GM20431 (cell line): Measurements from ENCODE around the gene SYNRG.

Source experiments
- in situ Hi-C: fragments of 300-500 bp; cut with MseI, MboI; formaldehyde crosslinking; loops from one replicate; pipeline ENCODE4 v1.15.0; 2020; ENCODE audit warnings: low sequenced_read_pairs; ENCODE audit not compliant: unreplicated experiment

SYNRG gene

DNA sequence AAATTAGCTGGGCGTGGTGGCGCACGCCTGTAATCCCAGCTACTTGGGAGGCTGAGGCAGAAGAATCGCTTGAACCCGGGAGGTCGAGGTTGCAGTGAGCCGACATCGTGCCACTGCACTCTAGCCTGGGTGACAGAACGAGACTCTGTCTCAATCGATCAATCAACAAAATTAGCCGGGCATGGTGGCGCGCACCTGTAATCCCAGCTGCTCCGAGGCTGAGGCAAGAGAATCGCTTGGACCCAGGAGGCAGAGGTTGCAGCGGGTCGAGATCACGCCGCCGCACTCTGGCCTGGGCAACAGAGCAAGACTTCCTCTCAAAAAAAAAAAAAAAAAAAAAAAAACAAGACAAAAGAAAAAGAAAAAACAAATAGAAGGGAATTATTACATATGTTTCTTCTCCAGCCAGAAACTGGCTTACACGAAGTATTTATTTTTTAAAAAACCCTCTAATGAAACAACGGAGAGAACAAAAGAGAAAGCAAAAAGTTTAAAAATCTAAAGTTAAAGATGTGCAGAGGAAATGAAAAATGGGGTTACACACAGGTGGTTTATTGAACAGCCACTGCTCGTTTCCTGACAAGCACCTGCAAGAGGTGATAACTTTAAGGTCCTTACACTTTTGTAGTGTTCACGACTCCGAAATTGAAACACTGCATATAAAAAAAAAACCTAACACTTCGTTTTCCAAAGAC, 1.4 kb downstream of the SYNRG start:
- in situ Hi-C loops, result no loop called here

DNA sequence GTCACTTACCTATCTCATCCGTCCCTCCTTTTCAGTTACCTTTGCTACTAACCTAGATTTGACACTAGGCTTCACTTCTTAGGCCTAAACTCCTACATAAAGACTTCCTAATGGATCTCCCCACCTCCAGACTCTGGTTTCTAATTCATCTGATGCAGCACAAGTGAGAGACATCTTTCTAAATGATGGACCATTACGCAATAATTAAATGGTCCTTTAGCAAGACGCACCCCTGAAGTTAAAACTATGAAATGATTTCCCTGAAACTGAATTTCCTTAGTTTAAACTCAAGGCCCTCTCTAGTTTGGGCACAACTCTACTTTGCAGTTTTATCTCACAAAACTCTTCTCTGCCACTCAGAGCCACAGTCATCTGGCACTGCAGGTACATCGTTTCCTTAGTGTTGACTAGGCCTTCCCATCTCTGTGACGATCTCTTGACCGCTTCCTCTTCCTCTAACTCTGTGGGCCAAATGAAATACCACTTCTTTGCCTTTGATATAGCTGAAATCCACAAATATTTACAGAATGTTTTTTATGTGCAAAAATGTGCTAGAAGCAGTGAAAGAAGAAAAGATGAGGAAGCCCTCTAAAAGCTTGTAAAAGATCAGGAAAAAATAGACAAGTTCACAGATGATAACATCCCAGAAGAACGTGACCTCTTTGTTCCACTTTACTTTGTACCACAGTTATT, 3.3 kb downstream of the SYNRG start:
- in situ Hi-C loops, result no loop called here

DNA sequence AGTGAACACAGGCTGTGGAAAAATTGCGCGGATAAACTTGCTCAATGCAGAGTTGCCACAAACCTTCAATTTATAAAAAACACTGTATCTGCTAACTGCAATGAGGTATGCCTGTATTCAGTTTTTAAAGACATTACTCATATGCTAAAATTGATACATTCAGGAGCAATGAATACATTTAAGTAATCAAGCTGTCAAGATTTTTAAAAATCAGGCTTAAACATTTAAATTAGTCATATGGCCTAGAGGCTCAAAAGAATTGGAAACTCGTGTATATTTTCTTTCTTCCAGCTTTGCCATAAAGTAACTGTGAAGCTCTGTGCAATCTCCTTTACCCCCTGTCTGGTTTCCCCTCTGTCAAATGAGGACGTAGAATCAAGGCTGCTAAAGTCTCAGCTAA, 4.1 kb downstream of the SYNRG start:
- in situ Hi-C loops, result no loop called here

DNA sequence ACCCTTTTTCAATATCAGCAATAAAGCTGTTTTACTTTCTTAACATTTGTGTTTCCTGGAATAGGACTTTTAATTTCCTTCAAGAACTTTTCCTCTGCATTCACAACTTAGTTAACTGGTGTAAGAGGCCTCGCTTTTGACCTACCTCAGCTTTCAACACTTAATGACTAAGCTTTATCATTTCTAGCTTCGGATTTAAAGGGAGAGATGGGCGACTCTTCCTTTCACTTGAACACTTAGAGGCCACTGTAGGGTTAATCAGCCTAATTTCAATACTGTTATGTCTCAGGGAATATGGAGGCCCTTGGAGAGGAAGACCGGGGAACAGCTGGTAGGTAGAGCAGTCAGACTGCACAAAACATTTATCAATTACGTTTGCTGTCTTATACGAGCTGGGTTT, 4.7 kb downstream of the SYNRG start:
- in situ Hi-C loops, result no loop called here

DNA sequence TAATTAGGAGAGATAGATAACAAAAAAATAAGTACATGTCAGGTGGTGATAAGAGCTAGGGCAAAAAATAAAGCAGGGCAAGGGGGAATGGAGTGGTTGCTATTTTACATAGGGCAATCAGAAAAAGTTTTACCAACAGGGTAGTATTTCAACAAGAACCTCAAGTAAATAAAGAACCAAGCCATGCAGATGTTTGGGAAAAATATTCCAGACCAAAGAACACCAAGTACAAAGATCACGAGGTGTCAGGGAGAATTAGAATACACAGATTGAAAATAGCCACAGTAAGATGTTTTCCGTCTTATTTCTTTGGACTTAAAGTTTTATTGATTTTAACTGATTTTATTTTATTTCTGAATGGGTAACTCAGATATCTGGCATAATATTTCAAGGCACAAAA, 11.1 kb downstream of the SYNRG start:
- in situ Hi-C loops, result no loop called here

DNA sequence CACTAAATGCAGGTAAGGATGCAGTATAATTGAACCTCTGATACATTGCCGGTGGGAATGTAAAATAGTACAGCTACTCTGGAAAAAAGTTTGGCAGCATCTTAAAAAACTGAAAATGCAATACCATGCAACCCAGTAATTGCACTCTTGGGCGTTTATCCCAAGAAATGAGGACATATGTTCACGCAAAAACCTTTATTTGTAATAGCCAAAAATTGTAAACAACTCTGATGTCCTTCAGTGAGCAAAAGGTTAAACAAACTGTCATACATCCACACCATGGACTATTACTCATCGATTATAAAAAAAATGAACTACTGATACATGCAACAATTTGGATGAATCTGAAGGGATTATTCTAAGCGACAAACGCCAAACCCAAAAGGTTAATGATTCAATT, 16.9 kb downstream of the SYNRG start:
- in situ Hi-C loops, result no loop called here

DNA sequence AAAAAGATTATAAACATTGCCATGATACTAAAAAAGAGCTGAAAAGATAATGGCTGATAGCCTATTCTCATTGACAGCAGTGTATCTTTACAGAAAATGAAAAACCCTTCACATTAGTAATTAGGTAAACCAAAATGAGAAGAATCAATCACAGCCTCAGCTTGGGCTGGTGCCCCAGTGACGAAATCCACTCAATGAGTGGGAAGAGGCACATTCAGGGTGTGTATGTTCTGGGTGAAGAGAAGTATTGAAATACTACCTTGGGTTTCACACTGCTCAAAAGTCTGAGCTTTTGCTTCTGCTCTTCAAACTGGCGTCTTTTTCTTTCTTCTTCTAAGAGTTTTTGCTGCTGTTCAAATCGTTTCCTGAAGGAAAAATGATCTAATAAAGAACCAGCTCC, 24.2 kb downstream of the SYNRG start:
- in situ Hi-C loops, result no loop called here

DNA sequence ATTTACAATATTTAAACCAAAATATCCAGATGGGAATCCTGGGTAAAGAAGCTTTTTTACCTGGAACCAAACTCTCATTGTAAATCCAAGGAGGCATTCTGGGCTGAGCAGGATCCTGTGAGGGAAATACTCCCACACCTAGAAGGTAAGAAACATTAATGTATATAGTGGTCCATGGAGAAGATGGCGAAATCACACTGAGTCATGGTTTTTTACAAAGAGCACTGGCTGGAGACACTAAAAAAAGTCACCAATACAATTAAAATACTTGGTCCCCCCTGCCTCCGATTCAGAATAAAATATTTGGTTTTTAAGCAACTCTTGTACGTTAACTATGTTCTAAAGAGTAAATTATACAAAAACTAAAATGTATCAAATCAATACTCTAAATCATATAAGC, 32.9 kb downstream of the SYNRG start:
- in situ Hi-C loops, result no loop called here

DNA sequence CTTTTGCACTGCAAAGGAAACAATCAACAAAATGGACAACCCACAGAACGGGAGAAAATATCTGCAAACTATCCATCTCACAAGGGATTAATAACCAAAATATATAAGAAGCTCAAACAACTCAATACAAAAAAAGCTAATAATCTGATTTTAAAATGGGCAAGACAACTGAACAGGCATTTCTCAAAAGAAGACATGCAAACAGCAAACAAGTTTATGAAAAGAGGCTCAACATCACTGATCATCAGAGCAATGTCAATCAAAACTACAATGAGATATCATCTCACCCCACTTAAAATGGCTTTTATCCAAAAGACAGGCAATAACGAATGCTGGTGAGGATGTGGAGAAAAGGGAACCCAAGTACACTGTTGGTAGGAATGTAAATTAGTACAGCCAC, 34.8 kb downstream of the SYNRG start:
- in situ Hi-C loops, result no loop called here

DNA sequence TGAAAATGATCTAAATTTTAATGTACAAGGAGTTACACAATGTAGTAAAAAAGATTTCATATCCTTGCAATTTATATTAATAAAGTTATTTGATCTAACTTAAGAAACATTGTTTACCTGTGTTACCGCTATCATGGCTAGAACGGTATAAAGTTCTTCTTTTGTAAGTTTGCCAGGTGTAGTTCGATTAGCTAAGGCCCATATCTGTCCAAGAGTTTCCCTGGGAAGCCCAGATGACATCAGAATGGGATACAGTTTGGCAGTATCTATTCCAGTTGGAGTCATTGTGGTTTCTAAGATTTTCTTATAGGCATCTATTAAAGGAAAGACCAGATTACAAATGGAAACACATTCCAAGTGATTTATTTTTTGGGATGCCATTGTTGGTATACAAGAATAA, 37.5 kb downstream of the SYNRG start:
- in situ Hi-C loops, result no loop called here

DNA sequence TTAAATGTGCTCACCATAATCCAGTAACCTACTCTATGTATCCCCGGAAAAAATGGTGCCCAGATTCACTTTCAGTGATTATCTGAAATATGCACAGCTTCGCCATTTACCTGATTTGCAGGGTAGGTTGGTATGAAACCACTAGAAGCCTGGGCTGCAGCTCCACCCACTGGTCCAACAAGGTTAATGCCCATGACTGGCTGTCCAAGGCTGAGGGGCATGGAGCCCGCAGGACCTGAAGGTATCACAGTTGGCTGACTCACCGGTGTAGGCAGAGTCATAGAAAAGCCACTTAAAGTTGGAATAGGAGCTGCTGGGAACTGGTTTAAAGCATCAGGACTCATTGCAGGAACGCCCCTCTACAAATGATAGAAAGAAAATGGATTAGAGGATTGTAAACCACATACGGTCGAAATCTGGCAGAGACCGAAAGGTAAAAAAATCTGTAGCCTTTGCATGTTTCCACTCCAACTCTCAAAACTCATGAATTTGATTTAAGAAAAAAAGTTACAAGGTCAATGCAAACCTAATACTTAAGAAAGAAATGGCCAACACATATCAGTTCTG, 38.6 kb downstream of the SYNRG start:
- in situ Hi-C loops, result no loop called here

DNA sequence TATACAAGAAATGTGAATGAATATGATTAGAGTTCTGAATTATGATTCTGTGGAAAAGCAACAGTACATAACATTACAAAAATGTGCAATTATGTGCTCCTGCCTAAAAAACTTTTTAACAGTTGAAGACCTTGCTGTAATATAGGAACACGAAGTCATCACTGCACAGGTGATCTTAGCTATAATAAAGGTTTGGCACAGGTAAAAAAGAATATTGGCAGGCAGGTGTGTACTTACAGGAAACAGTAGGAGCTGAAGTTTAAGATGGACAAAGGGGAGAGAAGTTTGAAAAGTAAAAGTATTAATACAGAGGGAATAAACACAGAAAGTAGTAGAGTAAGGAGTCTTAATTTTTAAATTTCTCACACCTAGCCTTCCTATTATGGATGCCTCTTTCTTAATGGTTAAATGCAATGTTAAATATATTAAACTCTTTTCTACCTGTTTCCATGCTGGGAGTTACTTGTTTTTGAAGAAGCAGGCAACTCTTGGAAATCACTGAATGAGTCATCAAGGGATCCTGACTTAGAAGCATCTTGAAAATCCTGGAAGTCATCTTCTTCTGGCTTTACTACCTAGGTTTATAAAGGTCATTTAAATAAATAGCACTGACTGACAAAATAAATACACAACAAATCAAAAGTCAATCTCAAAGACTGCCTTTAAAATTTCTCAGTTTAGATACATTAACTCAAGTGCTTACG, 40.7 kb downstream of the SYNRG start:
- in situ Hi-C loops, result no loop called here

DNA sequence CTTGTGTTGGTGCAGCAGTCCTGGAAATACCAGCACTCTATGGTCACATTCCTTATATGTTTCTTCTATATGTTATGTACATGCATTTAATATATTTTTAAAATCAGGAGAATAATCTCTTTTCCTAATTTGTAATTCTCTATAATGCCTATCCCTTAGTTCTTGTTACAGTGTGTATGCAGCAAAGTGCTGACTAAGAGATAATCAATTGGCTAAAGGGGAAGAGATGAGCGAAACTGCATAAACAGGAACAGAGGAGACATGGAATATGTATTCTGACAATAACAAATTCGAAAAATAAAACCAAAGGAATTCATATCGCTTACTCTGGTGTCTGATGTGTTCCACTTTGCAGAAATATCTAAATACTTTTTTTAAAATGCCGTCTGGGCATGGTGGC, 41.7 kb downstream of the SYNRG start:
- in situ Hi-C loops, result no loop called here

DNA sequence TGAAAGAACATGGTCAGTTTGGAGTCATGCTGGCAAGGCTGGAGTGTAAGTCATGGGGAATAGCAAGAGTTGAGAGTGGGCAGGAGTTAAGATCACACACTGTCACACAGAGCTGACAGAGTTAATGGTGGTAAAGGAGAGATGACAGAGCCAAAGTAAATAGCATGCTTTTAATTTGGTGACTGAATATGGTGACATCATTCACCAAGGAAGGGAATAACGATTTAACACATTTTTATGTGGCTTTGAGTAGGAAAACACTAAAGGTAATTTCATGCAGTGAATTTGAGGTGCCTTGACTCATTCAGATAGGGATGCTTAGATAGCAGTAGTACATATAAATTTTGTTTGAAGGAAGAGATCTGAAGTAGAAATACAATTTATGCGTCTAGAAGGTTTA, 42.1 kb downstream of the SYNRG start:
- in situ Hi-C loops, result no loop called here

DNA sequence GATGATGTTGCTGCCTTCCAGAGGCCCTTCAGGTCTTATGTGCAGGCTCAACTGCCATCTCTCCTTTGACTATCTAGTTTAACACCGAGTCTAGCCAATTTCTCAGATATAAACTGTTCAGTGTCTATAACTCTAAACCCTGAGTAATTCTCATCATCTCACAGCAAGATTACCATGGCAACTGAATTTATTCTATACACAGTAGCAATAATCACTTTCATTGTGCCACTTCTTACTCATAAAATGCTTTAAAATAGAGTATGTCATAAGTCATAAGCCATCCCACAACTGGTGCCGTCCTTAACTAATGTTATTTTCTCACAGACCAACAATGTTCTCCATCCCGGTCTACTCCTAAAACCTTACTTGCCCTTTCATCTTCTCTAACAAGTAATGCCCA, 45.0 kb downstream of the SYNRG start:
- in situ Hi-C loops, result no loop called here

DNA sequence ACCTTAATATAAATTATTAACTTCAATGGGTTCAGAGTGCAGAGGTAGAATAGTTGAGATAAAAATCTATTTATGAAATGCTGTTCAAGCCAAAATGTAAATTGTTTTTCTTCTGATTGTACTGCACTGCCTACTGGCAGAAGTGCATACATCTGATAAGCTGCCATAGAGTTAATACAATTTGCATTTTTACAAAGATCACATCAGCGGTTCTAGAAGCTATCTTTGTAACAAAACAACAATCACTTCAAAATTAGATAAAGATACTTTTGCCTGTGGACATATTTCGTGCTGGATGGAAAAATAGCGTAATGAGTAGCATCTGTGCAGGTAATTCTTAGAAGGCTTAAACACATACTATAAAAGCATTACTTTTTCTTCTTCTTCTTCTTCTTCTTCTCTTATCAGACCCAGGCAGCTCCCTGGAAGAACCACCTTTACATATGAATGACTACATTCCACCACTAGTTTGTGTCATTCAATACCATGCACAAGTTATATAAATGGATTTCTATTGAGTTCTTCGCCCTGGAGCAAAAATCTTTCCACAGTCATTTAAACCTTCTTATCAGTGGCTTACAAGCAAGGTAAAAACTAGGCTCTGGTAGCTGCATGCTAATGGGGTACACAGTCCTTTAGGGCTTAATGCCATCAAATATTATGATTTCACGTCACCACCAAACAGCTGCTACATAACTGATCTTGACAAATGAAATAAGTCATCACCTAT, 47.0 kb downstream of the SYNRG start:
- in situ Hi-C loops, result no loop called here

DNA sequence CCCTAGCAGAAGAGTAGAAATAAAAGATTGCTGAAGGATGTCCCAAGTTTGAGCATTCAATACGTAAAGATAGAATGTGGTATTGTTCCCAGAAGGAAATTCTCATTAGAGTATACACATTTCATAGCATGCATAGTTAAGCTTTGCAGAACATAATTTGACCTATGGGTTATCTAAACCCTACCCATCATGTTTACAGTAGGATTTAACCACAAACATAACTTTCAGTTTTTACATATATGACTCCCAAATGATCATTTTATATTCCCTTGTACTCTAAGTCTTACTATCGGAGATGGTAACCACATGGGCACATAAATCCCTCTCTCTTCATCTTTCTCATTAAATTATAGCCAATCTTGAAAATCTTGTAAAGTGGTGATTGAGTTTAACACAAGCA, 50.9 kb downstream of the SYNRG start:
- in situ Hi-C loops, result no loop called here

DNA sequence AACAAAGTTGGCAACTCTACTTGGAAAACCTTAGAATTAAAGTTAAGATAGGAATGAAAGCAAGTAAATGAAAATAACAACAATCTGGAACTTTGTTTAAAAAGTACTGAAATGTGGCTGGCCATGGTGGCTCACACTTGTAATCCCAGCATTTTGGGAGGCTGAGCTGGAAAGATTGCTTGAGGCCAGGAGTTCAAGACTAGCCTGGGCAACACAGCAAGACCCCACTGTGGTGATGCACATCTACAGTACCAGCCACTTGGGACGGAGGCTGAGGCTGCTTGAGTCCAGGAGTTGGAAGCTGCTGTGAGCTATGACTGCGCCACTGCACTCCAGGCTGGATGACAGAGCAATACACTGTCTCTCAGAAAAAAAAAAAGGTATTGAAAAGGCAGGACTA, 51.7 kb downstream of the SYNRG start:
- in situ Hi-C loops, result no loop called here

DNA sequence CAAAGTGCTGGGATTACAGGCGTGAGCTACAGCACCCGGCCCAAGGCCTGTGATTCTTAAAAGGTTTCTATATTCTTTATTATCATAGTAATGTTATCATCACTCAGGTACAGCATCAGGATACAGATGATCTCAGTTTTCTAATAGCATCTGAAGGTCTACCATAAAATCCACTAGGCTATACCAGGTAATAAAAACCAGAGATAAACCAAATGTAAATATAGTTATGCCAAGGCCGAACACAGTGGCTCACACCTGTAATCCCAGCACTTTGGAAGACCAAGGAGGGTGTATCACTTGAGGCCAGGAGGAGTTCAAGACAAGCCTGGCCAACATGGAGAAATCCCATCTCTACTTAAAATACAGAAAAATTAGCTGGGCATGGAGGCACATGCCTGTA, 53.8 kb downstream of the SYNRG start:
- in situ Hi-C loops, result no loop called here

DNA sequence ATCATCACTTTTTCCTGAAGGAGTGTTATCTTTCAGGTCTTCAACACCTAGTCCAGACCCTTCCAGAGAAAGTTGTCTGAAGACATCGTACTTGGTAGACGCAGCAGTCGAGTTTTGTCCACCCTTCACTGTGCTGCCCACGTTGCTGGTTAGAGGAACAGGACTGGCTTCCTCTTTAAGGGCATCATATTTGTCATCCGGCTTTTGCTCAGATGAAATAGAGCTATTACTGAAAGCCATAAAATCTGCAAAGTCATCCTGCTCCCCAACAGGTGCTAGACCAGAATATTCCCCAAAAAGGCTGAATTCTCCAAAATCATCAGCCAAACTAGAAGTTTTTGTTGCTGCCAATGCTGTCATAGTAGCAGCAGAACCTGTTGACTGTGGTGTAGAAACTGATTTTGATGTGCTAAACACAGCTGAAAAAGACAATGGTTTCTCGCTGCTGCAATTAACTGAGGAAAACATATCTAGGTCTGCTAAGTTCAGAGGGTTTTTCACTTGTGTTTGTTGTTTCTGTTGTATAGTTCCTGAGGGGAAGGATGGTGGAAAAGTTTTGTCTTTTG, 55.7 kb downstream of the SYNRG start:
- in situ Hi-C loops, result no loop called here
